SK-N-SH treated with all-trans-retinoic acid at 6 μM for 48 hours (cell line): Measurements from ENCODE around the gene CASP5.

Source experiments
- ATAC-seq: fragments of 200-7000 bp; cut with Tn5 transposase; 3 replicates; pipeline ENCODE4 v1.9.1; 2020; ENCODE audit warnings: mild to moderate bottlenecking, moderate library complexity
- CREB5 ChIP-seq: fragments of 250-450 bp; sonication (Bioruptor Pico); IDR thresholded peaks from 2 replicates; pipeline ENCODE4 v1.5.1; 2020; ENCODE audit warnings: low read depth, mild to moderate bottlenecking, moderate library complexity
- CSDC2 ChIP-seq: fragments of 250-450 bp; sonication (Bioruptor Pico); IDR thresholded peaks from 2 replicates; pipeline ENCODE4 v1.5.0; 2020; ENCODE audit warnings: mild to moderate bottlenecking, moderate library complexity
- CSRNP3 ChIP-seq: fragments of 250-450 bp; sonication (Bioruptor Pico); IDR thresholded peaks from 2 replicates; pipeline ENCODE4 v1.5.1; 2021; ENCODE audit warnings: mild to moderate bottlenecking, moderate library complexity
- GLIS3 ChIP-seq: fragments of 250-450 bp; sonication (Bioruptor Pico); IDR thresholded peaks from 2 replicates; pipeline ENCODE4 v1.5.0; 2020; ENCODE audit warnings: mild to moderate bottlenecking, moderate library complexity
- ISL1 ChIP-seq: fragments of 250-450 bp; sonication (Bioruptor Pico); IDR thresholded peaks from 2 replicates; pipeline ENCODE4 v2.1.2; 2022; ENCODE audit warnings: mild to moderate bottlenecking, moderate library complexity
- OSR1 ChIP-seq: fragments of 250-450 bp; sonication (Bioruptor Pico); IDR thresholded peaks from 2 replicates; pipeline ENCODE4 v1.8.0; 2022; ENCODE audit warnings: moderate library complexity, mild to moderate bottlenecking, inconsistent platforms
- PATZ1 ChIP-seq: fragments of 250-450 bp; sonication (Bioruptor Pico); IDR thresholded peaks from 2 replicates; pipeline ENCODE4 v1.8.0; 2020; ENCODE audit warnings: mild to moderate bottlenecking, moderate library complexity, borderline replicate concordance
- RARB ChIP-seq: fragments of 250-450 bp; sonication (Bioruptor Pico); IDR thresholded peaks from 2 replicates; pipeline ENCODE4 v1.8.0; 2021; ENCODE audit warnings: mild to moderate bottlenecking, moderate library complexity
- SNAI2 ChIP-seq: fragments of 250-450 bp; sonication (Bioruptor Pico); IDR thresholded peaks from 2 replicates; pipeline ENCODE4 v1.5.0; 2020; ENCODE audit warnings: mild to moderate bottlenecking, moderate library complexity
- TCF4 ChIP-seq: fragments of 250-450 bp; sonication (Bioruptor Pico); IDR thresholded peaks from 2 replicates; pipeline ENCODE4 v1.8.0; 2021; ENCODE audit warnings: mild to moderate bottlenecking, moderate library complexity, borderline replicate concordance
- TSHZ2 ChIP-seq: fragments of 250-450 bp; sonication (Bioruptor Pico); IDR thresholded peaks from 2 replicates; pipeline ENCODE4 v1.5.0; 2020; ENCODE audit warnings: mild to moderate bottlenecking, moderate library complexity
- ZC3H10 ChIP-seq: fragments of 250-450 bp; sonication (Bioruptor Pico); IDR thresholded peaks from 2 replicates; pipeline ENCODE4 v1.5.1; 2021; ENCODE audit warnings: mild to moderate bottlenecking, moderate library complexity
- ZFP3 ChIP-seq: fragments of 250-450 bp; sonication (Bioruptor Pico); IDR thresholded peaks from 2 replicates; pipeline ENCODE4 v1.5.0; 2020; ENCODE audit warnings: mild to moderate bottlenecking, moderate library complexity
- ZFP30 ChIP-seq: fragments of 450-650 bp; formaldehyde crosslinking; IDR thresholded peaks from 2 replicates; pipeline ENCODE4 v1.5.0; 2022; ENCODE audit warnings: mild to moderate bottlenecking, moderate library complexity
- ZNF565 ChIP-seq: fragments of 450-650 bp; formaldehyde crosslinking; conservative IDR thresholded peaks from 2 replicates; pipeline ENCODE4 v1.5.0; 2020; ENCODE audit warnings: low read depth, mild to moderate bottlenecking, moderate library complexity
- ZNF70 ChIP-seq: fragments of 450-650 bp; formaldehyde crosslinking; IDR thresholded peaks from 2 replicates; pipeline ENCODE4 v1.5.0; 2020; ENCODE audit warnings: mild to moderate bottlenecking, moderate library complexity
- ZNF8 ChIP-seq: fragments of 450-650 bp; formaldehyde crosslinking; IDR thresholded peaks from 2 replicates; pipeline ENCODE4 v1.5.0; 2020; ENCODE audit warnings: mild to moderate bottlenecking, moderate library complexity
- TF ChIP-seq, protein P1 (sequence below): fragments of 250-450 bp; sonication (Bioruptor Pico); IDR thresholded peaks from 2 replicates; pipeline ENCODE4 v1.8.0; 2021; ENCODE audit warnings: low read depth, mild to moderate bottlenecking, moderate library complexity, borderline replicate concordance

The CASP5 gene

GRCh38 chr11:105032495-105032894, 9.5 kb upstream of the CASP5 start (continued):
- TF ChIP-seq TSHZ2 (CRISPR knock-in tag) (no peak), ZNF8 (CRISPR knock-in tag) (no peak), CREB5 (no peak), ZFP3 (CRISPR knock-in tag) (no peak), OSR1 (CRISPR knock-in tag) (no peak)

GRCh38 chr11:105027678-105028077, 4.7 kb upstream of the CASP5 start:
- no peak for ATAC-seq

GRCh38 chr11:105024394-105024793, 1.4 kb upstream of the CASP5 start:
- TF ChIP-seq, protein P1, sequence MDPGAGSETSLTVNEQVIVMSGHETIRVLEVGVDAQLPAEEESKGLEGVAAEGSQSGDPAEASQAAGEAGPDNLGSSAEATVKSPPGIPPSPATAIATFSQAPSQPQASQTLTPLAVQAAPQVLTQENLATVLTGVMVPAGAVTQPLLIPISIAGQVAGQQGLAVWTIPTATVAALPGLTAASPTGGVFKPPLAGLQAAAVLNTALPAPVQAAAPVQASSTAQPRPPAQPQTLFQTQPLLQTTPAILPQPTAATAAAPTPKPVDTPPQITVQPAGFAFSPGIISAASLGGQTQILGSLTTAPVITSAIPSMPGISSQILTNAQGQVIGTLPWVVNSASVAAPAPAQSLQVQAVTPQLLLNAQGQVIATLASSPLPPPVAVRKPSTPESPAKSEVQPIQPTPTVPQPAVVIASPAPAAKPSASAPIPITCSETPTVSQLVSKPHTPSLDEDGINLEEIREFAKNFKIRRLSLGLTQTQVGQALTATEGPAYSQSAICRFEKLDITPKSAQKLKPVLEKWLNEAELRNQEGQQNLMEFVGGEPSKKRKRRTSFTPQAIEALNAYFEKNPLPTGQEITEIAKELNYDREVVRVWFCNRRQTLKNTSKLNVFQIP (CRISPR knock-in tag): no peak
- no peak for TF ChIP-seq ZFP3 (CRISPR knock-in tag)
- TF ChIP-seq, all 23 proteins: peak for 0

More at GRCh38 chr11:105027678-105028077, 4.7 kb upstream of the CASP5 start:
- TF ChIP-seq TSHZ2 (CRISPR knock-in tag) (no peak), ZC3H10 (CRISPR knock-in tag) (no peak), OSR1 (CRISPR knock-in tag) (no peak), CSDC2 (no peak), GLIS3 (CRISPR knock-in tag) (no peak)

GRCh38 chr11:105022527-105022926, 441 bp downstream of the CASP5 start:
- ATAC-seq: no peak
- TF ChIP-seq ZFP30 (CRISPR knock-in tag): no peak

More at GRCh38 chr11:105024394-105024793, 1.4 kb upstream of the CASP5 start:
- no peak for ATAC-seq

DNA sequence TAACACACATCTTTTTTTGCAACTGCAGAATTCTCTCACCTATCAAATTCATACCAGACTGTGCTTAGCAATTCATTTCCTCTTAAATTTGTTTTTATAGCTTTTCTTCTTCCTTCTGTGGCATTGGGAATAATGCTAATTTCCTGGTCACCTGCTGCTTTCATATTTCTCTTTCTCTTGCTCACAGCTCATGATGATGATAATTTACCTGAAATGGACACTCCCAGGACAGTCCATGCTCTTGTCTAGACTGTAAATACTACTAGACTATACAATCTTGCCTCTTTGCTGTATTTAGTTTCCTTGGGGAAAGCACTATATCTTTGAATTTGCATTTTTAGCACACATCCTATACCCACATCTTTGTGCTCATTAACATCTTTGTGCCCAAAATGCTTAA, 15.5 kb downstream of the CASP5 start:
- no peak for ATAC-seq
- no peak for TF ChIP-seq PATZ1 (CRISPR knock-in tag)
- TF ChIP-seq TSHZ2 (CRISPR knock-in tag): no peak
- TF ChIP-seq TCF4 (CRISPR knock-in tag): no peak
- no peak for TF ChIP-seq CREB5
- TF ChIP-seq ZFP3 (CRISPR knock-in tag): no peak
- no peak for TF ChIP-seq OSR1 (CRISPR knock-in tag)
- TF ChIP-seq ISL1 (CRISPR knock-in tag): no peak
- TF ChIP-seq ZNF565 (CRISPR knock-in tag): no peak
- TF ChIP-seq SNAI2 (CRISPR knock-in tag): no peak
- TF ChIP-seq CSRNP3 (CRISPR knock-in tag): no peak
- no peak for TF ChIP-seq RARB (CRISPR knock-in tag)
- no peak for TF ChIP-seq ZNF70
